Measurements from ENCODE around the gene AMIGO2. TPM values are rescaled to one million over a fixed set of nuclear protein-coding genes. Genes with fewer than 3 reads are reported as not detected.

Gene AMIGO2
- total and polyA plus RNA-seq, 9 of the 15 experiments (the other 6 are each of a cell fraction or from before 2014, with no cell fraction given): 2.0 to 8.3 (median 3.8) TPM

- H3K4me1 ChIP-seq (replicated peaks in 1 of 2; ENCODE audit: control insufficient read depth in 2 of 2, insufficient read depth in 2 of 2, low read length in 2 of 2): no peaks in the 10 kb centered on the region
- 21% methylated on average over 2 of the region's 2 CpGs for WGBS (ENCODE audit: insufficient coverage, low coverage, missing lambda C conversion rate)
- H3K9me1 ChIP-seq (ENCODE audit: control insufficient read depth, insufficient read depth, low read length): no peaks in the 10 kb centered on the region
- TF ChIP-seq, protein P1, sequence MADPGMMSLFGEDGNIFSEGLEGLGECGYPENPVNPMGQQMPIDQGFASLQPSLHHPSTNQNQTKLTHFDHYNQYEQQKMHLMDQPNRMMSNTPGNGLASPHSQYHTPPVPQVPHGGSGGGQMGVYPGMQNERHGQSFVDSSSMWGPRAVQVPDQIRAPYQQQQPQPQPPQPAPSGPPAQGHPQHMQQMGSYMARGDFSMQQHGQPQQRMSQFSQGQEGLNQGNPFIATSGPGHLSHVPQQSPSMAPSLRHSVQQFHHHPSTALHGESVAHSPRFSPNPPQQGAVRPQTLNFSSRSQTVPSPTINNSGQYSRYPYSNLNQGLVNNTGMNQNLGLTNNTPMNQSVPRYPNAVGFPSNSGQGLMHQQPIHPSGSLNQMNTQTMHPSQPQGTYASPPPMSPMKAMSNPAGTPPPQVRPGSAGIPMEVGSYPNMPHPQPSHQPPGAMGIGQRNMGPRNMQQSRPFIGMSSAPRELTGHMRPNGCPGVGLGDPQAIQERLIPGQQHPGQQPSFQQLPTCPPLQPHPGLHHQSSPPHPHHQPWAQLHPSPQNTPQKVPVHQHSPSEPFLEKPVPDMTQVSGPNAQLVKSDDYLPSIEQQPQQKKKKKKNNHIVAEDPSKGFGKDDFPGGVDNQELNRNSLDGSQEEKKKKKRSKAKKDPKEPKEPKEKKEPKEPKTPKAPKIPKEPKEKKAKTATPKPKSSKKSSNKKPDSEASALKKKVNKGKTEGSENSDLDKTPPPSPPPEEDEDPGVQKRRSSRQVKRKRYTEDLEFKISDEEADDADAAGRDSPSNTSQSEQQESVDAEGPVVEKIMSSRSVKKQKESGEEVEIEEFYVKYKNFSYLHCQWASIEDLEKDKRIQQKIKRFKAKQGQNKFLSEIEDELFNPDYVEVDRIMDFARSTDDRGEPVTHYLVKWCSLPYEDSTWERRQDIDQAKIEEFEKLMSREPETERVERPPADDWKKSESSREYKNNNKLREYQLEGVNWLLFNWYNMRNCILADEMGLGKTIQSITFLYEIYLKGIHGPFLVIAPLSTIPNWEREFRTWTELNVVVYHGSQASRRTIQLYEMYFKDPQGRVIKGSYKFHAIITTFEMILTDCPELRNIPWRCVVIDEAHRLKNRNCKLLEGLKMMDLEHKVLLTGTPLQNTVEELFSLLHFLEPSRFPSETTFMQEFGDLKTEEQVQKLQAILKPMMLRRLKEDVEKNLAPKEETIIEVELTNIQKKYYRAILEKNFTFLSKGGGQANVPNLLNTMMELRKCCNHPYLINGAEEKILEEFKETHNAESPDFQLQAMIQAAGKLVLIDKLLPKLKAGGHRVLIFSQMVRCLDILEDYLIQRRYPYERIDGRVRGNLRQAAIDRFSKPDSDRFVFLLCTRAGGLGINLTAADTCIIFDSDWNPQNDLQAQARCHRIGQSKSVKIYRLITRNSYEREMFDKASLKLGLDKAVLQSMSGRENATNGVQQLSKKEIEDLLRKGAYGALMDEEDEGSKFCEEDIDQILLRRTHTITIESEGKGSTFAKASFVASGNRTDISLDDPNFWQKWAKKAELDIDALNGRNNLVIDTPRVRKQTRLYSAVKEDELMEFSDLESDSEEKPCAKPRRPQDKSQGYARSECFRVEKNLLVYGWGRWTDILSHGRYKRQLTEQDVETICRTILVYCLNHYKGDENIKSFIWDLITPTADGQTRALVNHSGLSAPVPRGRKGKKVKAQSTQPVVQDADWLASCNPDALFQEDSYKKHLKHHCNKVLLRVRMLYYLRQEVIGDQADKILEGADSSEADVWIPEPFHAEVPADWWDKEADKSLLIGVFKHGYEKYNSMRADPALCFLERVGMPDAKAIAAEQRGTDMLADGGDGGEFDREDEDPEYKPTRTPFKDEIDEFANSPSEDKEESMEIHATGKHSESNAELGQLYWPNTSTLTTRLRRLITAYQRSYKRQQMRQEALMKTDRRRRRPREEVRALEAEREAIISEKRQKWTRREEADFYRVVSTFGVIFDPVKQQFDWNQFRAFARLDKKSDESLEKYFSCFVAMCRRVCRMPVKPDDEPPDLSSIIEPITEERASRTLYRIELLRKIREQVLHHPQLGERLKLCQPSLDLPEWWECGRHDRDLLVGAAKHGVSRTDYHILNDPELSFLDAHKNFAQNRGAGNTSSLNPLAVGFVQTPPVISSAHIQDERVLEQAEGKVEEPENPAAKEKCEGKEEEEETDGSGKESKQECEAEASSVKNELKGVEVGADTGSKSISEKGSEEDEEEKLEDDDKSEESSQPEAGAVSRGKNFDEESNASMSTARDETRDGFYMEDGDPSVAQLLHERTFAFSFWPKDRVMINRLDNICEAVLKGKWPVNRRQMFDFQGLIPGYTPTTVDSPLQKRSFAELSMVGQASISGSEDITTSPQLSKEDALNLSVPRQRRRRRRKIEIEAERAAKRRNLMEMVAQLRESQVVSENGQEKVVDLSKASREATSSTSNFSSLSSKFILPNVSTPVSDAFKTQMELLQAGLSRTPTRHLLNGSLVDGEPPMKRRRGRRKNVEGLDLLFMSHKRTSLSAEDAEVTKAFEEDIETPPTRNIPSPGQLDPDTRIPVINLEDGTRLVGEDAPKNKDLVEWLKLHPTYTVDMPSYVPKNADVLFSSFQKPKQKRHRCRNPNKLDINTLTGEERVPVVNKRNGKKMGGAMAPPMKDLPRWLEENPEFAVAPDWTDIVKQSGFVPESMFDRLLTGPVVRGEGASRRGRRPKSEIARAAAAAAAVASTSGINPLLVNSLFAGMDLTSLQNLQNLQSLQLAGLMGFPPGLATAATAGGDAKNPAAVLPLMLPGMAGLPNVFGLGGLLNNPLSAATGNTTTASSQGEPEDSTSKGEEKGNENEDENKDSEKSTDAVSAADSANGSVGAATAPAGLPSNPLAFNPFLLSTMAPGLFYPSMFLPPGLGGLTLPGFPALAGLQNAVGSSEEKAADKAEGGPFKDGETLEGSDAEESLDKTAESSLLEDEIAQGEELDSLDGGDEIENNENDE (IDR thresholded peaks at IDR 0.05; ENCODE audit: low read depth, low read length): no peak
- TF ChIP-seq TOE1 (IDR thresholded peaks at IDR 0.05; ENCODE audit: borderline replicate concordance): no peak
- TF ChIP-seq TOE1 (CRISPR knock-in tag; IDR thresholded peaks at IDR 0.05; ENCODE audit: borderline replicate concordance, low read depth): no peak
- no peak for TF ChIP-seq POU5F1 (IDR thresholded peaks at IDR 0.05; ENCODE audit: borderline replicate concordance, low read depth, low read length, partially characterized antibody)
- TF ChIP-seq POLR2B (IDR thresholded peaks at IDR 0.05; ENCODE audit: low read depth, partially characterized antibody): no peak
- no peak for TF ChIP-seq ZFPM2 (CRISPR knock-in tag; IDR thresholded peaks at IDR 0.05)
- no peak for TF ChIP-seq ETV1 (tag; conservative IDR thresholded peaks at IDR 0.05; ENCODE audit: low read depth)
- TF ChIP-seq POLR2H (tag; IDR thresholded peaks at IDR 0.05; ENCODE audit: low read depth): no peak
- no peak for TF ChIP-seq EGR1 (conservative IDR thresholded peaks at IDR 0.05)
- no peak for TF ChIP-seq PTBP1 (IDR thresholded peaks at IDR 0.05; ENCODE audit: low read depth, low read length)
- no peak for TF ChIP-seq ZNF212 (CRISPR knock-in tag; IDR thresholded peaks at IDR 0.05)
- TF ChIP-seq PTTG1 (tag; IDR thresholded peaks at IDR 0.05; ENCODE audit: low read depth): no peak
- FAIRE-seq: no peak
- no peak overlapping the region for H3K4me3 ChIP-seq
- H2AFZ ChIP-seq (ENCODE audit: low read depth, low read length): no peak overlapping the region
- no peak for ATAC-seq
- H4K20me1 ChIP-seq (replicated peaks; ENCODE audit: control insufficient read depth, insufficient read depth, low read length): no peaks in the 10 kb centered on the region
- no TSS peak for BruUV-seq (replicated peaks)
- CTCF ChIA-PET (ENCODE audit: low intra/inter-chr PET ratio): interaction anchor here (1.2 kb wide), 1 partner anchor 651 kb away, joined by 4 read pairs; no protein-coding TSS in a partner anchor
- H3K79me2 ChIP-seq (ENCODE audit: control insufficient read depth, insufficient read depth, low read length): no peaks in the 10 kb centered on the region
- POLR2A ChIA-PET: interaction anchor here (0.5 to 1.1 kb wide), 2 partner anchors 334 to 484 kb away, joined by 3 to 5 read pairs; no protein-coding TSS in a partner anchor
- no peak for DNase-seq (ENCODE audit: extremely low read depth in 1 of 4, low spot score in 3 of 4)
- H3K36me3 ChIP-seq (ENCODE audit: control insufficient read depth, insufficient read depth, low read length): no peaks in the 10 kb centered on the region
- in situ Hi-C loops (cut with MboI): loop anchor here (5.0 to 10.0 kb wide), 2 partner anchors 270 to 363 kb away; no protein-coding TSS in a partner anchor
- H3K27me3 ChIP-seq (ENCODE audit: control insufficient read depth in 2 of 2, insufficient read depth in 2 of 2, low read length in 2 of 2): no peaks in the 10 kb centered on the region
- H3K27ac ChIP-seq (ENCODE audit: extremely low read depth, low read depth, low read length): no peak overlapping the region
- no peaks in the 10 kb centered on the region for H3K9me3 ChIP-seq (replicated peaks; ENCODE audit: control insufficient read depth, insufficient read depth, low read depth, low read length)
- H3K4me2 ChIP-seq (ENCODE audit: insufficient read depth, low read length): no peak overlapping the region
- no peak overlapping the region for H3K9ac ChIP-seq (ENCODE audit: insufficient read depth in 1 of 2, low read depth in 2 of 2, low read length in 2 of 2)
- intact Hi-C loops (cut with micrococcal nuclease): loop anchor here (5.0 kb wide), 1 partner anchor 158 kb away; no protein-coding TSS in a partner anchor
These were observed 45.1 kb downstream of the AMIGO2 start for GRCh38 chr12:47034661-47035060.
